DMS 273 treated with DMSO at 0.1 percent for 48 hours (cell line): Measurements from ENCODE around the gene DPH5.
"Not testable (repeated sequence)": the region's sequence is repeated elsewhere in the genome, so short reads cannot be mapped to it uniquely, and the experiment has no call there.

Experiments
- DNase-seq: peaks from one replicate; lab custom pipeline; 2025; lab: John Stamatoyannopoulos, UW

The DPH5 gene

DNA sequence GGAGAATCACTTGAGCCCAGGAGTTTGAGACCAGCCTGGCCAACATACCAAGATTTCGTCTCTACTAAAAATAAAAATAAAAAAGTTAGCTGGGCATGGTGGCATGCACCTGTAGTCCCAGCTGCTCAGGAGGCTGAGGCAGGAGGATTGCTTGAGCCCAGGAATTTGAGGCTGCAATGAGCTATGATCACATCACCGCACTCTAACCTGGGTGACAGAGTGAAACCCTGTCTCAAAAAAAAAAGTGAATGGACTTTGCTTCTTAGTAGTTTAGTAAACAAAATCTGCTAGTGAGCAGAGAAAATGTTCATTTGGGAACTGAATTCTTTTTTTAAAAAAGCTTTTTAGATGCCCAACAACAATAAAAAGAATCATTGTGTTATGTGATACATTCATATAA is 6.5 kb upstream of the DPH5 start:
- not testable (repeated sequence) for DNase-seq

DNA sequence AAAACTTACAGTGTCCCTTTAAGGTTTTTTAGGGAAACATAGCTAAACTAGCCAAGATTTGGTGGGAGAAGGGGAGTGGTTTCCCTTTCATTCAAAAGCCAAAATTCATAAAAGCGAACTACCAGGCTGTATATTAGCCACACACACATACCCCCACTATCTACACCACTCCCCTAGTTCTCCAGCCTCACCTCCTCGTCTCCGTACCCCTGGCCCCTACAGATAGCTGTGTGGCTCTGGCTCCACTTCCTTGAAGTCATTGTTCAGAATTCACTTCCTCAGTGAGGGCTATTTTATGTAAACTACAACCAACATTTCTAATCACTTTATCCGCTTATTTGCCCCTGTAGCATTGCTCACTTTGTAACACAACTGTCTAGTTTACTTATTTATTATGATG is 5.3 kb upstream of the DPH5 start:
- DNase-seq: no peak

DNA sequence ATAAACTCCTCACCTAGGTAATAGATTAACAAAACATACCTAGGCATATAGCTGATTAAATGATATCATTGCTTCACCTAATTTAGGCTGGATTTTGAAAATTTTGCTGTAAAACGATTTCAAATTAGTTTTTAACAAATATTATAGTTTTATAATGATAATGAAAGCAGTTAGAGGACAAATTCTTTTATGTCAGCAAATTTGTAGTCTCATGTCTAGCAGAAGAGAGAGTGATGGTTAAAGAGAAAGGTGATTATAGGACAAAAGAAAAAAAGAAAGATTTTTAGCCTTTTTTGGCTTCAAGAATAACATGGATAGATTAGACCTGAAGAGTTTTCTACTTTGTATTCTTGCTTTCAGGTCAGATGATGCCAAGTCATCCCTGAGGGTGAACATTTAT is 3.6 kb upstream of the DPH5 start:
- no peak for DNase-seq

DNA sequence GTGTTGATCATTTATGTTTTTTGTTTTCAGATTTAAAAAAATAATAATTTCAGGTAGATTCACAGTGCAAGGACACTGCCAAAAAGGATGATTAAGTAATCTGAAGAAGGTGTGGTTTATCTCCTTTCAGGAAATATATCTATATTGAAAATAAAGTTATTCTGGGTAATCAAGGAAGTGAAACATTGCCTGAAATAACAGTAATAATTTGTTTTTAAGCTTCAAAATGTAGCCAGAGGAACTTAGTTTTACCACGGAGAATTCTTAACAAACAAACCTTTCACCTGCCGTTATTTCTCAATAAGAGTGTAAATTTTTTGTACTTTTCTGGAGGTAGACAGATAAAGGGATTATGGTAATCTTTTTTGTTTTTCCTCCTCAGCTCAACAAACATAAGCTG is 2.9 kb upstream of the DPH5 start:
- DNase-seq: no peak

DNA sequence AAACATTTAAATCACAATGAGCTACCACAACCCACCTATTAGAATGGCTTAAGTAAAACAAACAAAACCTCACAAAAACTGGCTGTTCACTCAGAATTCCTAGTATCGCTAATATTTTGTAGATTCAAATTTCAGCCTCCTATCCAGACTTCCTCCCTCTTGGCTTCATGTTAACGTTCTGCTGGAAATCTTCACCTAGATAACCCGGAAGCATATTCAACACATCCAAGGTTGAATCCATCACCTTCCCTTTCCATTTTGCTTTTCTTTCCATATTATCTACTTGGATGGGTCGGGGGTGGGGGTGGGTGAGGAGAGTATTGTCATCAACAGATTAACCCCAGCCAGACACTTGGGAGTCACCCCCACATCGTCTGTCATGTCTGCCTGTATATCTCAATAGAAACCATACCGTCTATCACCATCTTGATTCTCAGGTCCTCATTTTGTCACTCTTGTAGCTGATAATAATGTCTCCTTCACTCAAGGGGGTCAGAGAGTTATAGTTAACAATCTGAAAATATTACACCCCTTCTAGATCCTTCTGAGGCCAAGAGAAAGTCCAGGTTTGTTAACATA is 1.7 kb upstream of the DPH5 start:
- DNase-seq: no peak

DNA sequence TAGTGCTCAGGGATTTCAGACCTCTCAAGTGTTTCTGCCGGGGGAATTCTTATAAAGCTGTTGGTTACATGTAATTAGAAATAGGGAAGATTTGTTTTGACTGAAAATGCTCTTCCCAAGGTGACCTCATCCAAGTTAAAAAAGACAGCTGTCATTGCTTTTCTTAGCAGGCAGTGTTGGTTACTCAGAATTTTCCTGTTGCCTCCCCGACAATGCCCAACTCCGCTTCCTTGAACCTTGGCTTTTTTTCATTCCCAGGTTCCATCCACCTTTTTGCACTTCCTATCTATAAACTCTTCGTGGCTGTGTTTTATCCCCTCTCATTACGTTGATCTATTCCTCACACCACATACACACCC is 825 bp upstream of the DPH5 start:
- DNase-seq: peak; percentile 1

DNA sequence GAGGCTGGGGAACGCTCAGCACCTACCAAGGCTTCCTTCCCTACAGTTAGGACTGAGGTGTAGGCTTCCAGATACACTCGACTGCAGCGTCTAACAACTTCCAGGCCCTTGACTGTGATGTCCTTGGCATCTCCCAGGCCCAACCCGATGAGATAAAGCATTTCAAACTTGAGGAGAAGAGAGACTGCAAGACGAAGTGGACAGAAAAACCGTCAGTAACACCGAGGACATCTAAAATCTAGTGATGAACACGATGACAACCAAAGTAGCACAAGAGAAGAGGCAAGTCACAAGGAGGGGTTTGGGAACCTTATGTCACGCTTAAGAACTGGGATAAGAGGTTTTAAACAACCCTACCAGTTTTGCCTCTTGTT is 314 bp downstream of the DPH5 start:
- peak; percentile 1 for DNase-seq

DNA sequence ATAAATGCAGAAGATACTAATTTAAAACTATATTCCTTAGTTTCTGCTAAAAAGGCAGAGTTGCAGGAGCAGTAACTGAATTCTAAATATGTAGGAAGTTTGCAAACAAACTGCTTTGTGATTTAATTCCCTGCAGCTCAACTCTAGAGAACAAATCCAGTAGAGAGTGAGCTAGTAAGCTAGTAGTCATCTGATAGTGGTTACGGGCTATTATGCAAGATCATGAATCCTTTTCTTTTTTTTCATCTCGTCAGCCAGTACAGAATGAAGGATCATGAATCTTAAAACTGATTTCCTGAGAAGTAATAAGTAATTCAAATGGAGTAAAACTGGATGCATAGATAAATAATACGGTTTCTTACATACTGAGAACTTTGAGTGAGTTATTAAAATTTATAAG is 3.3 kb downstream of the DPH5 start:
- DNase-seq: no peak

DNA sequence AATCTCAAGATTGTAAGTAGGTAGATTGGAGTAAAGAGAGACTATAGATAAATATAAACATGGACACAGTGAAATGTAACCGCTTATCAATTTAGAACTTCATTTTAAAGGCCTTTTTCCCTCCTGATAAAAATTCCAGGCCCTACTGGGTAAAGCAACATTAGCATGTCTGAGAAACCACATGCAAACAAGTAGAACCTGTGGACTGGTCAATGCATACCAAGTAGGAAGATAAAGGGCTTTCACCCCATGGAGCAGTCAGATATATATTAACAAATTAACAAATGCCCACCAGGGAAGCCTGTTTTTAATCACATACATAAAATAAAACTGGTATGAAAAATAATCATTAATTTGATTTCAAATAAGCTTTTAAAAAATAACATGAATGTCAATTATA is 8.1 kb downstream of the DPH5 start:
- no peak for DNase-seq

DNA sequence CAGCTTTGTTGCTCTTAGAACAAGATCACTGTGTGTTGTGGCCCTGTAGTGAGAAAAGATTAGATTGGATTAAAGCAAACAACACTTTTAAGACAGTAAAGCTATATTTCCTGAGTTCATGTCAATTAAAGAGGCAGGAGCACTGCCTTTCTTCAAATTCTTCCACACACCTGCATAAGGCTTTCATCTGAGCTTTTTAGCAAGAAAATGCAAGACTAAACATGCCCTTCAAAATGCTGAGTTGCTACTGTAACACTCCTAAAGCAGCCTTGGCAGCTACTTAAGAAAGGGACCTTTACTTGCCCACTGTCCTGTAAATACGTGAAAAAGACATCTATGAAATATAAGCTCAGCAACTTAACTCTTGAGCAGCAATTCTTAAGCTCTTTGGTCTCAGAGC is 11.8 kb downstream of the DPH5 start:
- no peak for DNase-seq

DNA sequence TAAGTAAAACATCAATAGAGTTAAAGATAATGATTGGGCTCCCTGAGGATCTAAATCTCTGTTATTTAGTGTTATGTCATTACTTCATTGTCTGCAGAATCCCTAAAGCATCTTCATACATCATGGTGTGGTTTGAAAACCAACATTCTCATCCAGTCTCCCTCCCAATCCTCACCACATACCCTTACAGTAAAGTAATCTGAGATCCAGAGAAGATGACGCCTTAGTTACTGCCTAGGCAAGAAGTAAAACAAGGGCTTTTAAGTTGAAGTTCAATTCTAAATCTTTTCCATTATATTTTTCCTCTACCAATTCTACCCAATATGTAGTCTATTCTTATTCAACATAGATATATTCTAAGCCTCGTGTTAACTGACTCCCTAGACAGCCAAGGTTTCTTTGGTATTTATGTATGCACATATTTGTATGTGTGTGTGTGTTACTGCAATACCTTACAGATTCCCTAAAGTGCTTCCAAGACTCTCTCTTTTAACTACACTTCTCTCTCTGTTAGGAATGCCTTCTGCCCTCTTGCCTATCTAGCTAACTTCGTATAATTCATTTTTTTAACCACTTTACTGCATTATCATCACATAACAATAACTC is 17.3 kb downstream of the DPH5 start:
- no peak for DNase-seq

DNA sequence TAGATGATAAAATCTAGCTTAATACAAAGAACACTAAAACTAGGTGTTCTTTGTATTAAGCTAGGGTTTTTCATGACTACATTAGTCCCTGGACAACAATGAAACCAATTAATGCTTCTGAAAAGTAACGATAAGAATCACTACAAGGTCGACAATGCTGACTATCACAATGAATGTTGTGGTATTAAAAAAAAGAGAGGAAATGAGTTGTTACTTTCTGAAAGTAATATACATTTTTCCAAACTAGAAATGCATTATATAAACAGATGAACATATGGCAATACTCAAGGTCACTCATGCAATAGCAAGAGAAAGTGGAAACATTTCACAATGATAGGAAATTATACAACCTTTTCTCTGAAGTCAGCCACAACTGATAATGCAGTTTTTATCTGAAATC is 19.0 kb downstream of the DPH5 start:
- DNase-seq: no peak

DNA sequence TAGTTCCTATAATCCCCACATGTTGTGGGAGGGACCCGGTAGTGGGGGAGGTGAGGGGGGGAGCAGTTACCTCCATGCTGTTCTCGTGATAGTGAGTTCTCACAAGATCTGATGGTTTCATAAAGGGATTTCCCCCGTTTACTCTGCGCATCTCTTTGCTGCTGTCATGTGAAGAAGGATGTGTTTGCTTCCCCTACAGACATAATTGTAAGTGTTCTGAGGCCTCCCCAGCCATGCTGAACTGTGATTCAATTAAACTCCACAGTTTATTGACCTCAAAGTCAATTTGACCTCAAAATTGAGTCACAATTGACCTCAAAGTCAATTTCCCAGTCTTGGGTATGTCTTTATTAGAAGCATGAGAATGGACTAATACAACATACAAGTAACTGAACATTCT is 19.7 kb downstream of the DPH5 start:
- DNase-seq: no peak

DNA sequence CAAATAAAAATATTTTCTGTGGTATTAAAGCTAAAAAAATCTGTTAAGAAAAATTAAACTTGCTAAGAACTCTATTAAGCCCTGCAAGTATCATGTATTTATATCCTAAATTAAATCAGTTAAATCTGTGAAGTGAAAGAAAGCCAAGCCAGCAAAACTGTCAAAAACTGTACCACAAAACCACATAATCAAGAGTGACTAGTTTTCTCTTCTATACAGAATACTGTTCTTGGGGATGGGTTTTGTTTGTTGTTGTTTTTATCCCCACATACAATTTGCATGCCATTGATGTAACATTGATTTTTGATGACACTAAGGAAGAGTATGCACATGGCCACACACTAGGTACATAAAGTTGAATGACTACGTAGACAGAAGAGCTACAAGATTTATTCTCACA is 20.4 kb downstream of the DPH5 start:
- DNase-seq: no peak

DNA sequence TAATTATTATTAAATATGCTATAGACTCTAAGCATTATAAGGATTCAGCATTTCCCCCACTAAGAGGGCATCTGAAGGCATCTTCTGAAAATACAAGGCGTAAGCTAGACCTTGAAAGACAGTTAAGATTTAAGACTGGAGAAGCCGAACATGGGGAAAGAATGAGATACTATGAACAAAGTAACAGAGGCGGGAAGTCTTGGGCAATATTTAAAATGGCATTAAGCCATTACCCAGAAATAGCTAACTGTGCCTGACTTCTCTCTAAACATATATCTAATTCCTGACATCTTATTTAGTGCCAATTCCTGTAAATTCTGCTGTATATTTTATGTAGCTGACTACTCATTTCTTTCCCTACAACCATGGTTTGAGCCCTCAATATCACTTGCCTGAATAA is 20.9 kb downstream of the DPH5 start:
- no peak for DNase-seq

DNA sequence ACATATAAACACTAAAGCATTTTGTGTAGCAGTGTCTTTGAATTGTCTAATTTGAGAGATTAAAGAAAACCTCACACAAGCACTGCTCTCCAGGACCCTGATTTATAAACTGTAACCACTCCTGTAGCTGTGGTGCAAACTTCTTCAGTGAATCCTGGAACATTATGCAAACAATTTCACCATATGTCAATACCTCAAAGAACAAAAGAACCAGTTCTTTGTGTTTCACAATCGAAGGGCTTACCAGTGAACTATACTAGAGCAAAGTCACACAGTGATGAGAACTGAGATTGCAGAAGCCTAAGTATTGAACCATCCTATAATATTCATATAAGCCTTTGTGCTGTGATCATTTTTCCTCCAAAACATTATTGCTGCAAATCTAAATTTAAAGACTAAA is 21.5 kb downstream of the DPH5 start:
- no peak for DNase-seq

DNA sequence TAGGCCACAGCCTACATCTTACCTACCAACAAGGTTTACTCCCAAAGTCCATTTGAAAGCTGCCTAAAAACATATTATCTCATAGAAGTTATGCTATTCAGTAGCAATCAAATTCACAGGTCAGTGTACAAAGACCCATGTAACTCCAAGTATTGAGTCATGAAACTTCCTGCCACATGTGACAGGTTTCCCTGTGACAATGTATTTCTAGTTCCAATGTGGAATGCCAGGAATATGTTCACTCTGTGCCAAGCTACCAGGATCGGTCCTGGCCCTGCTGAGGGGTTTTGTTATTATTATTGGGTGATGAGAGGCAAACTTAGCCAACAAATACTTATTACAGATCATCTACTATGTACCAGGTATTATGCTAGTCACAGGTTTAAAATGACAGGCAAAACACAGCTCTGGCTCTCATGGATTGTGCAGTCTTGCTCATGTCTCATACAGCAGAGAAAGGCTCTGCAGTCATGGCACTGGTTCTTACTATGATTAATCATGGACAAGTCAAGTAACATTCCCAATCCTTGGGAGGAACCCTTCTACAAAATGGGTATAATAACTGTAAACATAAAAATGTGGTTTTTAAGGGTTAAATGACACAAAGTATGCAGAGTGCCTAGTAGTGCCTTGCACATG is 22.5 kb downstream of the DPH5 start:
- no peak for DNase-seq

DNA sequence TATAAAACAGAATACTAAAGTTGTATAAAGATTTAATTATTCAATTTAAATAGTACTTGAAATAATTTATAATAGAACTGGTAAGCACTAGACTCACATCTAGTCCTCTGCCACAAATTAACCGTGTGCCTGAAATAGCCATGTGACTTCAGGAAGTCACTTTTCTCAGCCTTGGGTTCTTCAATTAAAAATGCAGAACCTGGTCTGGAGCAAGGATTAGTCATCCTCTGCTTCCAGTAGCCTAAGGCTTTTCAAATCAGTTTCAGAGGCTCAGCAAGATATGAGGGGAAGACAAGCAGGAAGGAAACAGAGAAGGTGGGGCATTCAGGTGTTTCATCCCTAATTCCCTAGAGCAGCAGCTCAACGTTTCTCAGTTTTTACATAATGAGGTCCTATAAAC is 23.0 kb downstream of the DPH5 start:
- no peak for DNase-seq

DNA sequence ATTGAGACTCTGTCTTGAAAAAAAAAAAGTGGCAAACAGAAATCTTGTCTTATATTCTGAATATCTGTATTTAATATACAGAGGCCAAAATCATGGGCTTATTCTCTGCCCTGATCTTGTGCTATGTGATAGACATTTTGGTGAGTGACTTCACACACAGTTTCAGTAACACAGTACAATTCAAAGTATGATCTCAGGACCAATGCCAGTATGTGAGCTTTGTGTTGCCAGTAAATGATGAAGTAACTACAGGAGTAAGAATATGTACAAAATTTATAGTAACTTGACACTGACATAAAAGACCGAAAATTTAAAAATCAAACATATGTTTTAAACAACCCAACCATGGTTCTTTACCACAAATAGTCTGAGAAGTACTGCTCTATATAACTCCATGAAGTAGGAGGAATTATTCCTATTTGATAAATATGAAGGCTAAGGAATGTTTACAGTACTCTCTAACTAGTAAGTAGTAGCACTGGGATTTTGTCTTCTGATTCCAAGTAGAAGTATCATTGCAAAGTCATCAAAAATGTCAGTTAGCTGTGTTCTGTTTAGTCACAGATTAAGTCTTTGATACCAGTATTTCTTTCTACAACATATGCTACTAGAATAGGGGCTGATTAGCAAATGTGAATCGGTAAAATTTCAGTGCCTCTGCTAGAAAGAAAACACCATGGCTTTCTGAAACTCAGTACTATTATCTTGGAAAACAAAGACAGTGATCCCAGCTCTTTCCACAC is 25.3 kb downstream of the DPH5 start:
- no peak for DNase-seq

DNA sequence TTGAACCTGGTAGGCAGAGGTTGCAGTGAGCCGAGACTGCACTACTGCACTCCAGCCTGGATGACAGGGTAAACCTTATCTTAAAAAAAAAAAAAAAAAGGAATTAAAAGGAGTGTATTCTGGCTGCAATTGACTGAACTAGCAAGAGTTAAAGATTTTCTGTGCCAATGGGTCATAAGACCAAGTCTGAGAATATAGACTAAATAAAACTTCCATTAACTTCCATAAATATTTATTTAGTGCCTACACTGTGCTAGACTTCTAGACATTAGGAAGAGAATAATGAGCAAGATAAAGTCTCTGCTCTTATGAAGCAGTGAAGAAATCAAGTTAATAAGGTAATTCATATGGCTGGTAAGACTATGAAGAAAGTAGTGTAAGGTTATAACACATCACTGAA is 27.2 kb downstream of the DPH5 start:
- DNase-seq: no peak

DNA sequence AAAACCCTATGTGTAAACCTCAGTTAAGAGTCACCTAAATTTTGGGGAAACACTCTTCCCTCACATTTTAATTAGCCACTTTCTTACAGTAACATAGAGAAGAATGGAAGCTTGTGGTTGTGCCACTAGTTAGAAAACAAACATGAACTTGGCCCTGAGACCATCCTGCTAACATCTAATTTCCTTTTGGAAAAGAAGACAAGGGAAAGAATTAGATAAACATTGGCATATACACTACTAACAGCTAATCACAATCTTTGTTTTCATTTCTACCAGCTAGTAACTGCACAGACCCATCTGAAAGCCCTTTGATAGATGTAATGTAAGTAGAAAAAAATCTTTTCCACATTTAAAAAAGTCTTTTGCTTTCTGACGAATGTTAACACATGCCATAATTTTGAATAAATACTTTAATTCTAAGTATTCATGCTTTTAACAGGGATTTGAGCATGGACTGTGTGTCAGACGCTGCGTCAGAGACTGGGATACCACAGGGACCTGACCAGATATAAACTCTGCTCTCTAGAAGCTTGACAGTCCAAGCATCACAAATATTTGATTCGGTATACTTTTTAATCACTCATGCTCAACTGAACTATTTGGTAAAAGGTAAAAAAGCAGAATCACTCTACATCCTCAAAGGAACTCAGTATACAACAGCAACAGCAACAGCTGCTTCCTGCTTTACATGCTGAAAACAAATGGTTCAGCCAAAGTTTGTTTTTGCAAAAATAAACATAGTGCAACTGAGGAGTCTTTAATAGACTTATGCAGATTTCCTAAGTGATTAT is 30.2 kb downstream of the DPH5 start:
- DNase-seq: no peak

DNA sequence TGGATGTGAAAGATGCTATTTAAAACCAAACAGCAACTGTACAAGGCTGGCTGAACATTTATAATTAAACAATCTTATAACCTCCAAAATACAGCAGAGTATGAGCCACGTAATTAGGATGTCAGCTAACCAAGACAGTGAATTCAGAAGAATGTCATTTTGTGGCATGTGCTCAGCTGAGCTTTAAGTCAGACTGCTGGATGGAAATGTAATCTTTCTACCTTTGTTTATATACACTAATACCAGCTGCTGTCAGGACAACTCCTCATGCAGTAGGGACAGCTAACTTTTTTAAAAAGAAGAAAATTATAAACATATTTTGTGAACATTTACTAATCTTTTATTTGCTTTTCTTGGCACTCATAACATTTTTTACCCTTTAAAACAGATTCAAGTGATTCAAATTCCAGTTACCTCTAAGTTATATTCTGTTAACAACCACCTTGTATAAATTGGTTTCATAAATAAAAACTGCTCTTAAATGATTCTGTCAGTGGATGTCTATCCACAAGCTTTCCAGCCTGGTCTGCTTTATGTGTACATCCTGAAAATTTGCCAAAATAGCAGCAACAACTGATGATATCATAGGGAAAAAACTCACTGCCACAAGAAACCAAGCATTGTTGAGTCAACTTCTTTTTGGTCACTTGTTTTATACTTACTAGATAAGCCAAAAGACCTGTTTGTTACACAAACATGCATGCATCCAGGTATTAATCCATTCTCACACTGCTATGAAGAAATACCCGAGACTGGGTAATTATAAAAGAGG is 36.1 kb downstream of the DPH5 start:
- no peak for DNase-seq
